Esophagus squamous epithelium (tissue), 5 donors: ENCODE measurements around the gene PRR33. TPM values are rescaled to one million over a fixed set of nuclear protein-coding genes. Genes with fewer than 3 reads are reported as not detected.

Experiments used
- DNase-seq: peaks from one replicate; lab custom pipeline; 2025; lab: John Stamatoyannopoulos, UW
- H3K27ac ChIP-seq, 4 donors: fragments of 200-600 bp; sonication (generic); one replicate each; pipeline ENCODE4 v1.5.1; 2016 to 2019; ENCODE audit warnings: mild to moderate bottlenecking in 1 of 4
- H3K27me3 ChIP-seq, 4 donors: fragments of 200-600 bp; sonication (generic); 1 replicate in 3 of 4; 2 replicates in 1 of 4; pipeline versions ENCODE4 v1.5.1 to v1.6.0; 2017 to 2021; ENCODE audit warnings: antibody characterized with exemption in 1 of 4
- H3K36me3 ChIP-seq, 3 donors: fragments of 200-600 bp; sonication (generic); one replicate each; pipeline ENCODE4 v1.5.1; 2016 to 2019
- H3K4me1 ChIP-seq, 3 donors: fragments of 200-600 bp; sonication (generic); one replicate each; pipeline ENCODE4 v1.5.1; 2017 to 2019
- H3K4me3 ChIP-seq, 4 donors: fragments of 200-600 bp; sonication (generic); 1 replicate in 3 of 4; 2 replicates in 1 of 4; pipeline ENCODE4 v1.5.1; 2016 to 2019; ENCODE audit warnings: mild to moderate bottlenecking in 2 of 4, moderate library complexity in 1 of 4
- H3K9me3 ChIP-seq, 3 donors: fragments of 200-600 bp; sonication (generic); one replicate each; pipeline ENCODE4 v1.5.1; 2016 to 2019
- POLR2A ChIP-seq, 4 donors: fragments of 450-650 bp; IDR thresholded peaks; one replicate each; pipeline ENCODE4 v1.6.1; 2017; ENCODE audit warnings: antibody characterized with exemption in 4 of 4, mild to moderate bottlenecking in 4 of 4, moderate library complexity in 3 of 4
- WGBS, 2 donors: methylation state at CpG; one replicate each; pipeline ENCODE4 v1.1.5; 2018; 5-methylcytosine and 5-hydroxymethylcytosine counted together
- intact Hi-C: fragments of 100-400 bp; cut with DNase I; formaldehyde crosslinking; loops from one replicate; pipeline ENCODE4 v1.15.0; 2022
- total RNA-seq, 4 donors: library from RNA; depleted of rRNA; stranded (reverse); fragments of >200 nt; gene quantifications; one replicate each; pipeline ENCODE4 v1.1.0, GENCODE V29; 2016
- TF ChIP-seq, protein P1 (sequence below), 6 experiments: fragments of 450-650 bp in 4 of 6; fragments of 200-600 bp in 2 of 6; sonication (generic) in 2 of 6; IDR thresholded peaks; one replicate each; pipeline ENCODE4 v1.5.1; 2016 to 2019; ENCODE audit warnings: antibody characterized with exemption in 6 of 6, mild to moderate bottlenecking in 4 of 6, moderate library complexity in 4 of 6
- donor health status: DM: yes; HTN: yes; CAD: no.

Gene PRR33
- total RNA-seq, 4 donors from 2014 or later: not detected

DNA sequence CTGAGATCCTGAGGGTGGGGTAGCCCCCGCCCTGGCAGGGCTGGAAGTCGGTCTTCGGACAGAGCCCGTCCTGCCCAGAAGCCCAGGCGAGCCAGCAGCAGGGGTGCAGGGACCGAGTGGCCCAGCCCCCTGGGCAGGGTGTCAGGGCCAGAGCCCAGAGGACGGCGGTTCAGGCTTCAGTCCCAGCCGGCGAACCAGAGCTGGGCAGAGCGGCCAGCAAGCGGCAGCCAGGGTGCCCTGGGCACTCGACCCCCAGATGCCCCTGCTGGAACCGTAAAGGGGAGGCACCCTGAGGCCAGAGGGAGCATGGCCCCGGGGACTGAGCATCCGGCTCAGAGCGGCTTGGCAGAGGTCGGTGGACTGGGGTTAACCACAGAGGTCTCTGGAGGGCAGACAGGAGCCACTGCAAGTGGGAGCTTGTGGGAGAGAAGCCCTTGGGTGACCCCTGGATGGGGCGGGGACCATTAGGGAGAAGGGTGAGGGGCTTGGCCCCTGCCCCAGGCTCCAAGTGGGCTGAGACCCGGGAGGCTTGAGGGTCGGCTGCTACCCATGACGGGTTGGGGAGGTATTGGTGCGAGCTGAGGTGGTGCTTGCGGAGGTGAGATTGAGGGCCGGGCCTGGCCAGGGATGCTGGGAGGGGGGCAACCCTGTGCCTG, 22.9 kb downstream of the PRR33 start:
- peaks cover 0 to 25% (median 0%) of the 10 kb centered on the region in 4 donors for H3K27me3 ChIP-seq
- H3K27ac ChIP-seq: peak overlapping the region; percentile 33 to 91 (median 78)
- intact Hi-C loops: no loop called here
- peak overlapping the region in 3 of 4 donors; percentile 42 to 51 (median 50) for H3K4me3 ChIP-seq
- peak in 1 of 4 donors; percentile 22 for TF ChIP-seq POLR2A (IDR thresholded peaks at IDR 0.05)
- TF ChIP-seq, protein P1, sequence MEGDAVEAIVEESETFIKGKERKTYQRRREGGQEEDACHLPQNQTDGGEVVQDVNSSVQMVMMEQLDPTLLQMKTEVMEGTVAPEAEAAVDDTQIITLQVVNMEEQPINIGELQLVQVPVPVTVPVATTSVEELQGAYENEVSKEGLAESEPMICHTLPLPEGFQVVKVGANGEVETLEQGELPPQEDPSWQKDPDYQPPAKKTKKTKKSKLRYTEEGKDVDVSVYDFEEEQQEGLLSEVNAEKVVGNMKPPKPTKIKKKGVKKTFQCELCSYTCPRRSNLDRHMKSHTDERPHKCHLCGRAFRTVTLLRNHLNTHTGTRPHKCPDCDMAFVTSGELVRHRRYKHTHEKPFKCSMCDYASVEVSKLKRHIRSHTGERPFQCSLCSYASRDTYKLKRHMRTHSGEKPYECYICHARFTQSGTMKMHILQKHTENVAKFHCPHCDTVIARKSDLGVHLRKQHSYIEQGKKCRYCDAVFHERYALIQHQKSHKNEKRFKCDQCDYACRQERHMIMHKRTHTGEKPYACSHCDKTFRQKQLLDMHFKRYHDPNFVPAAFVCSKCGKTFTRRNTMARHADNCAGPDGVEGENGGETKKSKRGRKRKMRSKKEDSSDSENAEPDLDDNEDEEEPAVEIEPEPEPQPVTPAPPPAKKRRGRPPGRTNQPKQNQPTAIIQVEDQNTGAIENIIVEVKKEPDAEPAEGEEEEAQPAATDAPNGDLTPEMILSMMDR (IDR thresholded peaks at IDR 0.05): no peak
- H3K4me1 ChIP-seq: peaks cover 38 to 100% (median 50%) of the 10 kb centered on the region in 3 donors
- WGBS, 2 donors: 54 to 75% methylated on average over 3 to 11 of the region's 25 CpGs
- H3K9me3 ChIP-seq: no peaks in the 10 kb centered on the region
- no peak for DNase-seq
- no peaks in the 10 kb centered on the region for H3K36me3 ChIP-seq

DNA sequence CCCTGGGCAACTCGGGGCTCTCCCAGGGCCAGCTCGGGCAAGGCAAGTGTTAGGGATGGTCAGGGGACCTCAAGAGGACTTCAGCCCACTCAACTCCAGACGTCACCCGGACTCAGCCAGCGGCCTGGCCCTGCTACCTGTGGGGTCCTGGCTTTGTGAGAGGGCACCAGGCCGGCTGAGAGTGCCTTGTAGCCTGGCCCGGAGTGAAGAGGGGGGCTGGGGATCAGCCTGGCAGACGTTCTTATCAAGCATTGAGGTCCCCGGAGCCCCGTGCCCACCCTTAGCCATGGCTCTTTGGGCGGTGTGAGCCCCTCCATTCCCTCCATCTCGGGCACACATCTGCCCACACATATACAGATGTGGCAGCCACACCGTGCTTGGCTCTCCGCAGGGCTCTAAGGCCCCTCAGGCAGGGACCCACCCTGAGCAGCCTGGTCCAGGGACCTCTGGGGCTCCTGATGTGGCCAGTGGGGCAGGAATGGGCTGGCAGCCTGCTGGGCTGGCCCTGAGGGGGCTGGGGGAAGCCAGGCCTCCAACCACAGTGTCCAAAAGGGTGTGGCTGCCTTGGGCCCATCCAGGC, 23.5 kb downstream of the PRR33 start:
- Histone ChIP-seq H3K4me3 (peak overlapping the region in 3 of 4 donors; percentile 42 to 51 (median 50)), H3K27ac (peak overlapping the region; percentile 33 to 91 (median 58)), H3K4me1 (peaks cover 44 to 100% (median 51%) of the 10 kb centered on the region in 3 donors), H3K36me3 (no peaks in the 10 kb centered on the region), H3K27me3 (peaks cover 0 to 25% (median 0%) of the 10 kb centered on the region in 4 donors), H3K9me3 (no peaks in the 10 kb centered on the region)
- no peak for TF ChIP-seq POLR2A (IDR thresholded peaks at IDR 0.05)
- TF ChIP-seq, protein P1 (IDR thresholded peaks at IDR 0.05): no peak
- no peak for DNase-seq
- WGBS, 2 donors: 80% methylated on average over 1 of the region's 14 CpGs; no CpG with 5 or more reads in 1 of the 2 donors
- intact Hi-C loops: no loop called here

DNA sequence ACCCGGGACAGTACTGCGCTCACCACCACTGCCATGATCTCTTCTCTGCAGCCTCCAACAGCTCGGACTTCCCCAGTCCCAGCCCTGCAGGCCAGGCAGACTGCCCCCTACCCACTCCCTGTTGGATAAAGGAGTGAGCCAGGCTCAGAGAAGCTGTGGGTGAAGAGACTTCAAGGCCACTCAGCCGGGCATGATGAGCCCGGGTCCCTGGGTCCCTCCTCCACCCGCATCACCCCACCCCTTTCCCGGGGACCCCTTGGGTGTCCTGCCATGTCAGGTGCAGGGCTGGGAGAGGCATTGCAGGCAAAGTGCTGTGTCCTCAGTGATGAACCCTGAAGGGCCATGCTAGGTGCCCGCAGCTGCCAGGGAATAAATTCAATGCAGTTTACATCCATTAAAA, 24.3 kb downstream of the PRR33 start:
- H3K27ac ChIP-seq: peak overlapping the region in 3 of 4 donors; percentile 48 to 91 (median 68)
- 63 to 88% methylated on average over 6 of the region's 8 CpGs for WGBS, 2 donors
- no peak overlapping the region for H3K4me3 ChIP-seq
- TF ChIP-seq POLR2A (IDR thresholded peaks at IDR 0.05): no peak
- TF ChIP-seq, protein P1 (IDR thresholded peaks at IDR 0.05): no peak
- DNase-seq: no peak
- peaks cover 0 to 25% (median 0%) of the 10 kb centered on the region in 4 donors for H3K27me3 ChIP-seq
- H3K4me1 ChIP-seq: peaks cover 44 to 100% (median 51%) of the 10 kb centered on the region in 3 donors
- intact Hi-C loops: no loop called here
- H3K9me3 ChIP-seq: no peaks in the 10 kb centered on the region
- H3K36me3 ChIP-seq: no peaks in the 10 kb centered on the region

DNA sequence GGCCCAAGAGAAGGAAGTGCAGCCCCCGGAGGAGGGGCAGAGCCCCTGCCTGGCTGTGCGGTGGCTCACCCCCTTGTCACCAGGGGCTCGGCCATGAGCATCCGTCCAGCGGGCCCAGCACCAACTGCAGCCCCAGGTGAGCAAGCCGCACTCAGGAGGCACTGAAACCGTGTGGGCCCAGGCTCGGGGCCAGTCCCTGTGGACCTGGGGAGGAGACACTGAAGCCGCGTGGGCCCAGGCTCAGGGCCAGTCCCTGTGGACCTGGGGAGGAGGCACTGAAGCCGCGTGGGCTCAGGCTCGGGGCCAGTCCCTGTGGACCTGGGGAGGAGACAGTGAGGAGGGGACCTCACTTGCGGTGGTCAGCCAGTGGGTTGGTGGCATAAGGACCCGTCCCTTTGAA, 24.9 kb downstream of the PRR33 start:
- 94% methylated on average over 5 of the region's 15 CpGs; no CpG with 5 or more reads in 1 of the 2 donors for WGBS, 2 donors
- no peak for DNase-seq
- Histone ChIP-seq H3K27ac (peak overlapping the region in 3 of 4 donors; percentile 22 to 91 (median 30)), H3K27me3 (peaks cover 0 to 25% (median 0%) of the 10 kb centered on the region in 4 donors), H3K36me3 (no peaks in the 10 kb centered on the region), H3K4me3 (no peak overlapping the region), H3K4me1 (peaks cover 42 to 95% (median 51%) of the 10 kb centered on the region in 3 donors), H3K9me3 (no peaks in the 10 kb centered on the region)
- TF ChIP-seq, protein P1 (IDR thresholded peaks at IDR 0.05): no peak
- TF ChIP-seq POLR2A (IDR thresholded peaks at IDR 0.05): no peak
- intact Hi-C loops: no loop called here

DNA sequence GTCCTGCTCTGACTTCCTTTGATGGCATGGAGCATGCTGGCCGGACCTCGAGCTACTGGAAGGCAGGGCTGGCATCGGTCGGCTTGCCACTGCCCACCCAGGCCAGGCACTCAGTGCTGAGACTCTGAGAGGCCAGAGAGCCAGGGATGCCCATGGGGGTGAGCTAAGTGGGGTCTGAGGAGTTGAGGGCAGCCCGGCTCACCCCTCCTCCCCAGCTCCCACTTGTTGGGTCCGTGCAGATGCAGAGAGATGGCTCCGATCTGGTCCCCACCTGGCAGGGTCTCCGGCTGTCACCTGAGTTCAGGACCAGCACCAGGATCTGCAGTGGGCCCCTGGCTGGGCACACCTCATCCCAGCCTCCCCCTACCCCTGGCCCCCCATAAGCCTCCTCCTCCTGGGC, 25.5 kb downstream of the PRR33 start:
- H3K27me3 ChIP-seq: peaks cover 0 to 19% (median 0%) of the 10 kb centered on the region in 4 donors
- TF ChIP-seq, protein P1 (IDR thresholded peaks at IDR 0.05): no peak
- no peak for TF ChIP-seq POLR2A (IDR thresholded peaks at IDR 0.05)
- peak overlapping the region in 1 of 4 donors; percentile 37 for H3K4me3 ChIP-seq
- H3K36me3 ChIP-seq: no peaks in the 10 kb centered on the region
- peaks cover 38 to 89% (median 49%) of the 10 kb centered on the region in 3 donors for H3K4me1 ChIP-seq
- DNase-seq: no peak
- 83% methylated on average over 4 of the region's 8 CpGs; no CpG with 5 or more reads in 1 of the 2 donors for WGBS, 2 donors
- intact Hi-C loops: no loop called here
- no peaks in the 10 kb centered on the region for H3K9me3 ChIP-seq
- peak overlapping the region in 3 of 4 donors; percentile 22 to 91 (median 30) for H3K27ac ChIP-seq
